NOMO-1 treated with DMSO at 0.1 percent for 48 hours (cell line): ENCODE data around the gene MRPS5.
"Not testable (repeated sequence)": the region's sequence is repeated elsewhere in the genome, so short reads cannot be mapped to it uniquely, and the experiment has no call there.

Experiments
- DNase-seq: peaks from one replicate; lab custom pipeline; 2025; ENCODE audit not compliant: unreplicated experiment; lab: John Stamatoyannopoulos, UW

The MRPS5 gene

GRCh38 chr2:95047629-95048510 lies 73.7 kb downstream of the MRPS5 start:
- DNase-seq, result no peak

DNA sequence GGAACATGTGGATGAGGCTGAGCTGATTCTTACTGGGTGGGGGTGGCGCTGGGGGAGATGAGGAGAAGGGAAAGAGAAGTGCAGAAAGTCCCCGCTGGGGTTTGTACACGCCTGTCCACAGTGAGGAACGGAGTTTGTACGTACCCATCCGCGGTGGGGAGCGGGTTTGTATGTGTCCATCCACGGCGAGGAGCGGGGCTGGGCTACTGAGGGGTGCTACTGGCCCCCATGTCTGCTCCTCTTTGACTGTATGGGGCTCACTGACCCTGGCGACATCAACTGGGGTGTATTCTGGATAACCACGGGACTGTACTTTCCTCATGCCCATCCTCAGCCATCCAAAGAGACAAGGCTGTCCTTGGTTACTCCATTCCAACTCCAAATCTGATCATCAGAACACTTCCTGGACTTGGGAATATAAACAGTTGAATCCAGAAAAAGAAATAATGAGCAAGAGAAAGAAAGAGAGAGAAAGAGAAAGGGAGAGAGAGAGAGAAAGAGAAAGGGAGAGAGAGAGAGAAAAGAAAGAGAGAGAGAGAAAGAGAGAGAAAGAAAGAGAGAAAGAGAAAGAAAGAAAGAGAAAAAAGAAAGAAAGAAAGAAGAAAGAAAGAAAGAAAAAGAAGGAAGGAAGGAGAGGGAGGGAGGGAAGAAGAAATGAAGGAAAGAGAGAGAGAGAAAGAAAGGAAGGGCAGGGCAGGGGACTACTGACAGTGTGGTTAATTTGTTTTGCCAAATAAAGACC lies 75.1 kb downstream of the MRPS5 start:
- no peak for DNase-seq

DNA sequence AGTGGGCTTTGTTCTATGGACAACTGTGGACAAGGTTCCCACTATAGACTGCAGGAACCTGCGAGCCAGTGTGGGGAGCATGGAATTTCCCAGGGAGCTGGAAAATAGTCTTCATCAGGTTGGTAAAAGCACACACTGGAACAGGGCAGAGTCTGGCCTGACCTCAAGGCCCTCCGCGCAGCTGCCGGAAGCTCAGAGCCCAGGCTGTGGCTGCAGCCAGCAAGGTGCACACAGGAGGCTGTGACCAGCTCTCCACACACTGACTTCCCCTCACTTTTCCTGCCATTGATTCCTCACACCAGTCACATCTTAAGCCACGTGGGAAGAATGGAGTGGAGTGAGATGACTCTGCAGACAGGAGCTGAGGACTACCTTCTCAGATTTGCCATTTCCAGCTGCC lies 77.0 kb downstream of the MRPS5 start:
- no peak for DNase-seq

DNA sequence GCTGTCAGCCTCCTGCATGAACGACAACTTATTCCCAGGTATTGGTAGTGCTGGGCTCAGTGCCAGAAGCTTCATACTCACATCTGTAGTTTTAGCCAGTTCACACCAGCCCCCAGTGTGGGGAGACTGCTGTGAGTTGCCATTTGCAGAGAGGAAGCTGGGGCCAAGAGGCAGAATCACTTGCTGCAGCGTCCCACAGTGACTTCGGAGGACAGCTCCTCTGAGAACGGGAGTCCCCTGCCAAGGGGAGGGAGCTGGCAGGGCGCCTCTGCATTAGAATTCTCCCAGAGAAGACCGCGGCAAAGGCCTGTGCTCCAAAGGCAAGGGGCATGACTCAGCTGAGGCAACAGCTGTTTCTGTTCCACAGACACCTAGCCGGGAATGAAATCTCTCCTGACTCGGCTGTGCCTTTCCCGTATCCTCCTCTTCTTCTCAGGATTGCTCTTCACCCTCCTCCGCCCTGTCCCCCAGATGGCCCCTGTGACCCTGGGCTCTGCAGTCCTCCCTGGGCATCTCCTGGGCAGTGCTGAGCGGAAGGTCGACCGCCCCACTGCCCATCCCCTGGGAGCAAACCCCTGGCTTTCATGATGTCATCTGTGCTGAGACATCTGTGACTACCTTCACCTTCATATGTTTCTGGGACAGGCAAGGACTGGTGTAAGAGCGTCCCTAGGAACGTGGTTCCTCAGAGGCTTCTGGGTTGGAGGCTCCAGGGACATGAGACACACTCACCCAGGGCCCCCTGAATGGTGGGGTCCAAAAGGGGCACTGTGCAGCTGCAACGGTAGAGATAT lies 78.1 kb downstream of the MRPS5 start:
- no peak for DNase-seq

DNA sequence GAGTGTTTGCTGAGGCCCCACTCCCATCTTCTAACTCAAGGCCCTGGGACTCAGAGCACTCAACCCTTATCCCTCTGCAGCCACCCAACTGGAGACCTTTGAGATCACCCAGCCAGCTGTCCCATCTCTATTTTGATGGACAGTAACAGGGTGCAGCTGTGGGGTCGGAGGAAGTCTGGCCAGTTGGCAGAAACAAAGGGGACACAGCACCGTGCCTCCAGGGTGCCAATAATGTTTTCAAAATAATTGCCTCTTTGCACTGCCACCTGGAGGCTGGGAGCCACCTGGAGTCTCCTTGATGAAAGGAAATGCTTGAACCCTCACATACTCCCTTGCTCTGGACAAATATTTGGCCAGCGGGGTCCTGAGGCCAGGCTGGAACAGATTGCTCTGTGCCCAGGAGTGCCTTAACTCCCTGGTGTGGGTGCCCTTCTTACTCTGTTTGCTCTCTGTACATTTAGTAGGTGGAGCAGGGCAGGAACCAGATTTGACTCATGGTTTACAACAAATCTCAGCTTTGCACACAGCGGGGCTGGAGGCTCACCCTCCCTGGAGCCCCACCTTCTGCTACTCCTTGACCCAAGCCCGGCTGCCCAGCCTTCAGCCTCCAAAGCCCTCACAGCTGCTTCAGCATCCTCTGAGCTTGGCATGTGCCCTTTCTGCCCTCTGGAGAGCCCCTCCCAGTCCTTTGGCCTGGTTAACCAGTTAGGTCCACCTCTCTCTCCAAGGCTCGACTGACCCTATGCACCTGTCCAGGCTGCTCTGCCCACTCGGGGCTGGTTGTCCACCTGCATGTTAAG lies 78.9 kb downstream of the MRPS5 start:
- DNase-seq, result no peak

GRCh38 chr2:95041824-95042442 lies 79.7 kb downstream of the MRPS5 start:
- no peak for DNase-seq

DNA sequence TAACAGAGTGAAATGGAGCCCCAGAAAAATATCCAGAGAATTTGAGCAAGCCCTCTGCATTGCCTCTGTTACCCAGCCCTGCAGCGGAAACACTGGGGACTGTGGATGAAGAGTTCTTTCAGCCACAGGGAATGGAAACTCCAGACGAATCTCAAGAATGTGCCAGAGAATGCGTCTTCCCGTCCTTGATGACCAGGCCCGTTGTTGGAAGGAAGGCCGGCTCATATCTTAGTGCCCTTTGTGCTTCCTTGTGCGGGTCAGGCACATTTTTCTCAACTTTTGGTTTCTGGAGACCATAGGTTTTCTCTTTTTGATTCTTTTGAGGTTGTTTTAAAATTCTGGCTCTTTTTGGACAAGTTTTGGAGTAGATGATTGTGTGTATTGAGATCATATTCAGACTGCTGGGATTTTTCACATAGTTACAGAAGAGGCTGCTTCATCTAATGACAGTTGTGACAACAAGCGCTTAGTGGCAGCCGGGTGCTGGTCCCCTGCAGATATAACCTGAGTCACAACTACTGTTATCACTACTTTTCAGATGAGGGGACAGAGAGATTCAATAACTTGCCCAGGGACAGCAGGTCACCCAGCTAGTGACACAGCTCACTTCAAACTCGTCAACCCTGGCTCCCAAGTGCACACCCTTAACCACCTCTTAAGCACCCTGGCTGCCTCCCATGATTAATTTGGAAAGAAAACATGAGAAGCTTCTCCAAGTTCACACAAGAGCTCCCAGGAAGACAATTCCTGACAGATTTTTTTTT lies 80.4 kb downstream of the MRPS5 start:
- no peak for DNase-seq

- DNase-seq, result no peak
These were observed 81.2 kb downstream of the MRPS5 start for GRCh38 chr2:95040426-95040825.

DNA sequence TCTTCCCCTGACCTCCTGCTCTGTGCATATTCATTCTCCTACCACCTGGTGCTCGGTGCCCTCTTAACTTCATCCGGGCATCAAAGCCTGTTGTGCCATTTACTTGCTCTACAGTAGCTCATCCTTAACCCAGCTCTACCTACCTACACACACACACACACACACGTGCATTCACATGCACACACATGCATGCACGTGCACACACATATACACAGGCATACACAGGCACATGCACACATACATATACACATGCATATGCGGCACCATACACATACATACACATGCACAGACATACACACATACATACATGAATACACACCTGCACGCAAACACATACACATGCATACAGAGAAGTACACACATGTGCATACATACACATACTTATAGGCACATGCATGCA lies 81.6 kb downstream of the MRPS5 start:
- no peak for DNase-seq

DNA sequence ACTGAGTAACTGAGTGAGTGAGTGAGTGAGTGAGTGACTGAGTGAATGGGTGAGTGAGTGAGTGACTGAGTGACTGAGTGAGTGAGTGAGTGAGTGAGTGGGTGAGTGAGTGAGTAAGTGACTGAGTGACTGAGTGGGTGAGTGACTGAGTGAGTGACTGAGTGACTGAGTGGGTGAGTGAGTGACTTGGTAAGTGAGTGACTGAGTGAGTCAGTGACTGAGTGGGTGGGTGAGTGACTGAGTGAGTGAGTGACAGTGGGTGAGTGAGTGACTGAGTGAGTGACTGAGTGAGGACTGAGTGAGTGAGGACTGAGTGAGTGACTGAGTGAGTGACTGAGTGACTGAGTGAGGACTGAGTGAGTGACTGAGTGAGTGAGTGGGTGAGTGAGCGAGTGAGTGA lies 82.2 kb downstream of the MRPS5 start:
- DNase-seq, result no peak

DNA sequence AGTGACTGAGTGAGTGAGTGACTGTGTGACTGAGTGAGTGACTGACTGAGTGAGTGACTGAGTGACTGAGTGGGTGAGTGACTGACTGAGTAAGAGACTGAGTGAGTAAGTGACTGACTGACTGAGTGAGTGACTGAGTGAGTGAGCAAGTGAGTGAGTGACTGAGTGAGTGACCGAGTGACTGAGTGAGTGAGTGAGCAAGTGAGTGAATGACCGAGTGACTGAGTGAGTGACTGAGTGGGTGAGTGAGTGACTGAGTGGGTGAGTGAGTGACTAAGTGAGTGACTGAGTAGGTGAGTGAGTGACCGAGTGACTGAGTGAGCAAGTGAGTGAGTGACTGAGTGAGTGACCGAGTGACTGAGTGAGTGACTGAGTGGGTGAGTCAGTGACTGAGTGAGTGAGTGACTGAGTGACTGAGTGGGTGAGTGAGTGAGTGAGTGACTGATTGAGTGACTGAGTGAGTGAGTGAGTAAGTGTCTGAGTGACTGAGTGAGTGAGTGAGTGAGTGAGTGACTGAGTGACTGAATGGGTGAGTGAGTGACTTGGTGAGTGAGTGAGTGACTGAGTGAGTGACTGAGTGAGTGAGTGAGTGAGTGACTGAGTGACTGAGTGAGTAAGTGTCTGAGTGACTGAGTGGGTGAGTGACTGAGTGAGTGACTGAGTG lies 82.8 kb downstream of the MRPS5 start:
- DNase-seq, result no peak

- DNase-seq, result not testable (repeated sequence)
These were observed 83.6 kb downstream of the MRPS5 start for GRCh38 chr2:95037841-95038585.

DNA sequence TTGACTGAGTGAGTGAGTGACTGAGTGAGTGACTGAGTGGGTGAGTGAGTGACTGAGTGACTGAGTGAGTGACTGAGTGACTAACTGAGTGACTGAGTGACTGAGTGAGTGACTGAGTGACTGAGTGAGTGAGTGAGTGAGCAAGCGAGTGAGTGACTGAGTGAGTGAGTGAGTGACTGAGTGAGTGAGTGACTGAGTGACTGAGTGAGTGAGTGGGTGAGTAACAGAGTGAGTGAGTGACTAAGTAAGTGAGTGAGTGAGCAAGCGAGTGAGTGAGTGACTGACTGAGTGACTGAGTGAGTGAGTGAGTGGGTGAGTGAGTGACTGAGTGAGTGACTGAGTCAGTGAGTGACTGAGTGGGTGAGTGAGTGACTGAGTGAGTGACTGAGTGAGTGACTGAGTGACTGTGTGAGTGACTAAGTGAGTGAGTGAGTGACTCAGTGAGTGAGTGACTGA lies 84.2 kb downstream of the MRPS5 start:
- no peak for DNase-seq

GRCh38 chr2:95036596-95037383 lies 84.8 kb downstream of the MRPS5 start:
- no peak for DNase-seq
